Measurements from ENCODE around the gene GAS2L2. TPM values are rescaled to one million over a fixed set of nuclear protein-coding genes. Genes with fewer than 3 reads are reported as not detected.
A peak's percentile ranks its signal among the peaks of the same experiment; 100 is the strongest.

GAS2L2 gene
- polyA plus RNA-seq, 1 donor from 2014 or later, result 0.38 TPM

DNA sequence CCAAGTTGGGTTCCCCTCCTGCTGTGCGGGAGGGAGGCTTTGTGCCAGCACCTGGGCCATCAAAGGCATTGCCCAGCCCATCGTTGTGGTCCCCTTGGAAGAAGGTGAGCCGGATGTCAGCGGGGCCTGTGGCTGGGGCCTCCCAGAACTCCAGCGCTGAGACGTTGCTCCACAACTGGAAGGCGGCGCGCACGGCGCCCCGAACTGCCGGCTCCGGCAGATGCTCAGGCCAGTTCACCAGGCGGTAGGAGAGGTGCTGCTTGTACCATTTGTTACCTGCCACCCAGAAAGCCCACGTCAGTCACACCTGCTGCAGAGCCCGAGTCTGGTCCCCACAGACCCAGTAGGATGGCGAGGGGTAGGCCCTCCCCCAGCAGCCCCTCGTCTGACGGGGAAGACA, 20.1 kb upstream of the GAS2L2 start:
- no peaks in the 10 kb centered on the region for H4K20me1 ChIP-seq (ENCODE audit: insufficient read depth)
- no peaks in the 10 kb centered on the region for H3K9me2 ChIP-seq (ENCODE audit: insufficient read depth, low read length)
- H3F3A ChIP-seq (ENCODE audit: insufficient read depth, low read length, poor library complexity, severe bottlenecking), result no peaks in the 10 kb centered on the region
- H3K27ac ChIP-seq (ENCODE audit: low read length), result no peak overlapping the region
- H3K79me2 ChIP-seq (replicated peaks; ENCODE audit: insufficient read depth, low read length), result no peaks in the 10 kb centered on the region
- H3K9me3 ChIP-seq (ENCODE audit: low read length), result no peaks in the 10 kb centered on the region
- H3K27me3 ChIP-seq (ENCODE audit: insufficient read depth, low read depth, low read length), result no peaks in the 10 kb centered on the region
- no peak overlapping the region for H3K4me2 ChIP-seq (ENCODE audit: low read length)
- H3K9ac ChIP-seq (ENCODE audit: low read length), result no peak overlapping the region
- no peaks in the 10 kb centered on the region for H3K36me3 ChIP-seq (ENCODE audit: insufficient read depth, low read length)
- H2AFZ ChIP-seq (ENCODE audit: low read depth, low read length), result no peak overlapping the region
- H3K4me3 ChIP-seq (ENCODE audit: low read length), result no peak overlapping the region
- TF ChIP-seq EZH2 (IDR thresholded peaks at IDR 0.05; ENCODE audit: borderline replicate concordance, insufficient read depth, low read length, poor library complexity, severe bottlenecking), result no peak
- no peak for TF ChIP-seq MXI1 (conservative IDR thresholded peaks at IDR 0.05; ENCODE audit: poor library complexity, severe bottlenecking)
- TF ChIP-seq EP300 (conservative IDR thresholded peaks at IDR 0.05; ENCODE audit: poor library complexity, severe bottlenecking), result no peak
- TF ChIP-seq SMC3 (conservative IDR thresholded peaks at IDR 0.05; ENCODE audit: poor library complexity), result no peak
- no peak for TF ChIP-seq POLR2AphosphoS5 (IDR thresholded peaks at IDR 0.05)

DNA sequence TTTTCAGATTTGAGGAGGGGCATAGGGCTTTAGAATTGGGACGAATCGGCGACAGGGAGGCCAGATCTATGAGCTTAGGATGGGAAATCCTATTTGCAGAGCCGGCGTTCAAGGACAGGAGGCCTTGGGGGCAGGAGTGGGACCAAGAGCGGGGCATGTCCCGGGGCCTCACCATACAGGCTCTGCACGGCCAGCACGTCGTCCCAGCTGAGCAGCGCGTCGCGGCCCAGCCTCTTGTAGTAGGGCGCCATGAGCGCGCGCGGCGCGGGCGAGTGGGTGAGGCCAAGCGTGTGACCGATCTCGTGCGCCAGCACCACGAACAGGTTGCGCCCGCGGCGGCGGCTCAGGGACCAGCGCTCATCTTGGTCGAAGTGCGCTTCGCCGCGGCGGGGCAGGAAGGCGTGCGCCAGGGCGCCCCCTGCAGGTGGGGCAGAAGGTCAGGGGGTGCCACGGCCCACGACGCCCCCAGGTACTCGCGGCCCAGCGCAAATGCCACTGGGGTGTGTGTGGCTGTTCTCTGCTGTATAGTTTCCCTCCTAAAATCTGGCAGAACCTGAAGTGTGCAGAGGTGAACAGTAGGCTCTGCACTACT, 17.0 kb upstream of the GAS2L2 start:
- Histone ChIP-seq H4K20me1 (ENCODE audit: insufficient read depth) (no peaks in the 10 kb centered on the region), H3K9ac (ENCODE audit: low read length) (no peak overlapping the region), H3K79me2 (replicated peaks; ENCODE audit: insufficient read depth, low read length) (no peaks in the 10 kb centered on the region), H3K9me2 (ENCODE audit: insufficient read depth, low read length) (no peaks in the 10 kb centered on the region), H3K27ac (ENCODE audit: low read length) (no peak overlapping the region), H3F3A (ENCODE audit: insufficient read depth, low read length, poor library complexity, severe bottlenecking) (no peaks in the 10 kb centered on the region), H2AFZ (ENCODE audit: low read depth, low read length) (no peak overlapping the region), H3K4me2 (ENCODE audit: low read length) (no peak overlapping the region), H3K9me3 (ENCODE audit: low read length) (no peaks in the 10 kb centered on the region), H3K36me3 (ENCODE audit: insufficient read depth, low read length) (no peaks in the 10 kb centered on the region), H3K4me3 (ENCODE audit: low read length) (no peak overlapping the region), H3K27me3 (ENCODE audit: insufficient read depth, low read depth, low read length) (no peaks in the 10 kb centered on the region)
- TF ChIP-seq EZH2 (IDR thresholded peaks at IDR 0.05; ENCODE audit: borderline replicate concordance, insufficient read depth, low read length, poor library complexity, severe bottlenecking), result no peak
- no peak for TF ChIP-seq SMC3 (conservative IDR thresholded peaks at IDR 0.05; ENCODE audit: poor library complexity)
- no peak for TF ChIP-seq MXI1 (conservative IDR thresholded peaks at IDR 0.05; ENCODE audit: poor library complexity, severe bottlenecking)
- no peak for TF ChIP-seq TAF1 (IDR thresholded peaks at IDR 0.05; ENCODE audit: low read depth)
- TF ChIP-seq, protein P1, sequence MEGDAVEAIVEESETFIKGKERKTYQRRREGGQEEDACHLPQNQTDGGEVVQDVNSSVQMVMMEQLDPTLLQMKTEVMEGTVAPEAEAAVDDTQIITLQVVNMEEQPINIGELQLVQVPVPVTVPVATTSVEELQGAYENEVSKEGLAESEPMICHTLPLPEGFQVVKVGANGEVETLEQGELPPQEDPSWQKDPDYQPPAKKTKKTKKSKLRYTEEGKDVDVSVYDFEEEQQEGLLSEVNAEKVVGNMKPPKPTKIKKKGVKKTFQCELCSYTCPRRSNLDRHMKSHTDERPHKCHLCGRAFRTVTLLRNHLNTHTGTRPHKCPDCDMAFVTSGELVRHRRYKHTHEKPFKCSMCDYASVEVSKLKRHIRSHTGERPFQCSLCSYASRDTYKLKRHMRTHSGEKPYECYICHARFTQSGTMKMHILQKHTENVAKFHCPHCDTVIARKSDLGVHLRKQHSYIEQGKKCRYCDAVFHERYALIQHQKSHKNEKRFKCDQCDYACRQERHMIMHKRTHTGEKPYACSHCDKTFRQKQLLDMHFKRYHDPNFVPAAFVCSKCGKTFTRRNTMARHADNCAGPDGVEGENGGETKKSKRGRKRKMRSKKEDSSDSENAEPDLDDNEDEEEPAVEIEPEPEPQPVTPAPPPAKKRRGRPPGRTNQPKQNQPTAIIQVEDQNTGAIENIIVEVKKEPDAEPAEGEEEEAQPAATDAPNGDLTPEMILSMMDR (IDR thresholded peaks at IDR 0.05; ENCODE audit: poor library complexity, severe bottlenecking), result peak; percentile 12
- no peak for TF ChIP-seq POLR2AphosphoS5 (IDR thresholded peaks at IDR 0.05)
- no peak for TF ChIP-seq RAD21 (conservative IDR thresholded peaks at IDR 0.05)

DNA sequence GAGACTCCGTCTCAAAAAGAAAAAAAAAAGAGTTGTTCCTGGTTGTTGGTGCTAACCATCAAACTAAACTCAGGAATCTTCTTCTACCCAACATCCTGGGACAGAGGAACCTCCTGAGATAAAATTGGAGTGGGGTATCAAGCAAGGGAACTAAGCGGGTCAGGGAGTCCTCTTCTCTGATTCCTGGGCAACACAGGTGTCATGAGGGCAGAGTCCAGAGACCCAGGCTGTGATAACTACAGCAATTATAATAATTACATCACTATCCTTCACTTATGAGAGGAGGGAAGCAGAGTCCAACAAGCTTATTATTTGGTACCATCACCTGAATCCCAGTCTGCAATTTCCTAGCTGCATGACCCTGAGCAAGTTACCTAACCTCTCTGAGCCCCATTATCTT, 15.8 kb upstream of the GAS2L2 start:
- Histone ChIP-seq H3K9me3 (ENCODE audit: low read length) (no peaks in the 10 kb centered on the region), H3K36me3 (ENCODE audit: insufficient read depth, low read length) (no peaks in the 10 kb centered on the region), H3K9ac (ENCODE audit: low read length) (no peak overlapping the region), H3K27ac (ENCODE audit: low read length) (no peak overlapping the region), H3K27me3 (ENCODE audit: insufficient read depth, low read depth, low read length) (no peaks in the 10 kb centered on the region), H2AFZ (ENCODE audit: low read depth, low read length) (no peak overlapping the region), H3K4me3 (ENCODE audit: low read length) (no peak overlapping the region), H3K79me2 (replicated peaks; ENCODE audit: insufficient read depth, low read length) (no peaks in the 10 kb centered on the region), H4K20me1 (ENCODE audit: insufficient read depth) (no peaks in the 10 kb centered on the region), H3K9me2 (ENCODE audit: insufficient read depth, low read length) (no peaks in the 10 kb centered on the region), H3K4me2 (ENCODE audit: low read length) (no peak overlapping the region), H3F3A (ENCODE audit: insufficient read depth, low read length, poor library complexity, severe bottlenecking) (no peaks in the 10 kb centered on the region)
- TF ChIP-seq EP300 (conservative IDR thresholded peaks at IDR 0.05; ENCODE audit: poor library complexity, severe bottlenecking) (no peak), POLR2AphosphoS5 (IDR thresholded peaks at IDR 0.05) (no peak), TAF1 (IDR thresholded peaks at IDR 0.05; ENCODE audit: low read depth) (no peak), SMC3 (conservative IDR thresholded peaks at IDR 0.05; ENCODE audit: poor library complexity) (no peak), EZH2 (IDR thresholded peaks at IDR 0.05; ENCODE audit: borderline replicate concordance, insufficient read depth, low read length, poor library complexity, severe bottlenecking) (no peak), MXI1 (conservative IDR thresholded peaks at IDR 0.05; ENCODE audit: poor library complexity, severe bottlenecking) (no peak), RAD21 (conservative IDR thresholded peaks at IDR 0.05) (no peak)
- TF ChIP-seq, protein P2, sequence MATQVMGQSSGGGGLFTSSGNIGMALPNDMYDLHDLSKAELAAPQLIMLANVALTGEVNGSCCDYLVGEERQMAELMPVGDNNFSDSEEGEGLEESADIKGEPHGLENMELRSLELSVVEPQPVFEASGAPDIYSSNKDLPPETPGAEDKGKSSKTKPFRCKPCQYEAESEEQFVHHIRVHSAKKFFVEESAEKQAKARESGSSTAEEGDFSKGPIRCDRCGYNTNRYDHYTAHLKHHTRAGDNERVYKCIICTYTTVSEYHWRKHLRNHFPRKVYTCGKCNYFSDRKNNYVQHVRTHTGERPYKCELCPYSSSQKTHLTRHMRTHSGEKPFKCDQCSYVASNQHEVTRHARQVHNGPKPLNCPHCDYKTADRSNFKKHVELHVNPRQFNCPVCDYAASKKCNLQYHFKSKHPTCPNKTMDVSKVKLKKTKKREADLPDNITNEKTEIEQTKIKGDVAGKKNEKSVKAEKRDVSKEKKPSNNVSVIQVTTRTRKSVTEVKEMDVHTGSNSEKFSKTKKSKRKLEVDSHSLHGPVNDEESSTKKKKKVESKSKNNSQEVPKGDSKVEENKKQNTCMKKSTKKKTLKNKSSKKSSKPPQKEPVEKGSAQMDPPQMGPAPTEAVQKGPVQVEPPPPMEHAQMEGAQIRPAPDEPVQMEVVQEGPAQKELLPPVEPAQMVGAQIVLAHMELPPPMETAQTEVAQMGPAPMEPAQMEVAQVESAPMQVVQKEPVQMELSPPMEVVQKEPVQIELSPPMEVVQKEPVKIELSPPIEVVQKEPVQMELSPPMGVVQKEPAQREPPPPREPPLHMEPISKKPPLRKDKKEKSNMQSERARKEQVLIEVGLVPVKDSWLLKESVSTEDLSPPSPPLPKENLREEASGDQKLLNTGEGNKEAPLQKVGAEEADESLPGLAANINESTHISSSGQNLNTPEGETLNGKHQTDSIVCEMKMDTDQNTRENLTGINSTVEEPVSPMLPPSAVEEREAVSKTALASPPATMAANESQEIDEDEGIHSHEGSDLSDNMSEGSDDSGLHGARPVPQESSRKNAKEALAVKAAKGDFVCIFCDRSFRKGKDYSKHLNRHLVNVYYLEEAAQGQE (IDR thresholded peaks at IDR 0.05; ENCODE audit: borderline replicate concordance), result no peak
- TF ChIP-seq, protein P1 (IDR thresholded peaks at IDR 0.05; ENCODE audit: poor library complexity, severe bottlenecking), result no peak

Data from neural cell (in vitro differentiated cells).